K562 (cell line): Measurements from ENCODE around the gene HSPA4L. TPM values are rescaled to one million over a fixed set of nuclear protein-coding genes. Genes with fewer than 3 reads are reported as not detected.
A peak's percentile ranks its signal among the peaks of the same experiment; 100 is the strongest.

Source experiments
- CBX2 ChIP-seq: fragments of 200-600 bp; sonication (generic); IDR thresholded peaks from one replicate; pipeline ENCODE4 v1.6.1; 2012; ENCODE audit warnings: mild to moderate bottlenecking, low read length, inconsistent platforms; ENCODE audit not compliant: insufficient read depth, poor library complexity, severe bottlenecking
- CEBPG ChIP-seq, 3 experiments: fragments of 200-800 bp in 1 of 3; sonication (Bioruptor generic) in 1 of 3; sonication (generic) in 1 of 3; formaldehyde crosslinking in 1 of 3; IDR thresholded peaks in 2 of 3; conservative IDR thresholded peaks in 1 of 3; 2 replicates each; pipeline versions ENCODE4 v1.6.1 to v1.8.0; 2016 to 2022; ENCODE audit warnings: missing compliant biosample characterization in 2 of 3, missing genetic modification characterization in 2 of 3, mild to moderate bottlenecking in 1 of 3, missing genetic modification reagents in 1 of 3
- CHD2 ChIP-seq: IDR thresholded peaks from 2 replicates; pipeline ENCODE4 v1.6.1; 2011; ENCODE audit warnings: low read depth, low read length
- FOXO4 ChIP-seq: fragments of 450-650 bp; formaldehyde crosslinking; IDR thresholded peaks from 2 replicates; pipeline ENCODE4 v1.4.0; 2020; ENCODE audit warnings: mild to moderate bottlenecking, moderate library complexity
- MBD2 ChIP-seq: sonication (generic); IDR thresholded peaks from 2 replicates; pipeline ENCODE4 v1.6.1; 2016; ENCODE audit warnings: low read depth, borderline replicate concordance
- NBN ChIP-seq: fragments of 450-650 bp; IDR thresholded peaks from 2 replicates; pipeline ENCODE4 v1.6.1; 2016; ENCODE audit warnings: low read depth, mild to moderate bottlenecking
- PCBP1 ChIP-seq: fragments of 200-400 bp; formaldehyde crosslinking; IDR thresholded peaks from 2 replicates; pipeline ENCODE4 v1.6.1; 2018; ENCODE audit warnings: mild to moderate bottlenecking, low read depth, low read length; ENCODE audit not compliant: poor library complexity, severe bottlenecking
- PHB2 ChIP-seq: fragments of 450-650 bp; IDR thresholded peaks from 2 replicates; pipeline ENCODE4 v1.6.1; 2017; ENCODE audit warnings: low read depth
- SFPQ ChIP-seq: fragments of 200-400 bp; formaldehyde crosslinking; IDR thresholded peaks from 2 replicates; pipeline ENCODE4 v1.6.1; 2017; ENCODE audit warnings: mild to moderate bottlenecking, low read depth, low read length, moderate library complexity
- TCF7 ChIP-seq: sonication (generic); IDR thresholded peaks from 2 replicates; pipeline ENCODE4 v1.6.1; 2016; ENCODE audit warnings: antibody characterized with exemption, borderline replicate concordance
- YBX1 ChIP-seq: fragments of 450-650 bp; IDR thresholded peaks from 2 replicates; pipeline ENCODE4 v1.7.1; 2016; ENCODE audit warnings: mild to moderate bottlenecking
- ZBTB26 ChIP-seq: fragments of 450-650 bp; formaldehyde crosslinking; IDR thresholded peaks from 2 replicates; pipeline ENCODE4 v1.4.0; 2022; ENCODE audit warnings: missing genetic modification characterization
- ZEB2 ChIP-seq: fragments of 450-650 bp; IDR thresholded peaks from 2 replicates; pipeline ENCODE4 v1.6.1; 2016
- ZNF121 ChIP-seq: sonication (generic); formaldehyde crosslinking; conservative IDR thresholded peaks from 2 replicates; pipeline ENCODE4 v1.8.0; 2022; ENCODE audit warnings: missing genetic modification reagents
- ZNF518B ChIP-seq: fragments of 250-450 bp; sonication (Bioruptor Pico); IDR thresholded peaks from 2 replicates; pipeline ENCODE4 v1.5.0; 2021; ENCODE audit warnings: mild to moderate bottlenecking, moderate library complexity
- ZNF589 ChIP-seq: fragments of 200-800 bp; sonication (Bioruptor generic); IDR thresholded peaks from 2 replicates; pipeline ENCODE4 v1.6.1; 2016; ENCODE audit warnings: low read depth, missing genetic modification characterization, missing compliant biosample characterization
- ZNF644 ChIP-seq: fragments of 200-800 bp; sonication (Bioruptor generic); IDR thresholded peaks from 2 replicates; pipeline ENCODE4 v1.6.1; 2016; ENCODE audit warnings: low read depth, missing genetic modification characterization, missing compliant biosample characterization
- polyA plus RNA-seq, 8 experiments: library from polyadenylated mRNA; depleted of rRNA in 4 of 8; stranded (reverse) in 5 of 8; unstranded in 3 of 8; fragments of >200 nt; fragmentation: Nextera tagmentation in 2 of 8; fragmentation: Illumina TruSeq in 1 of 8; extraction: Ambion mirVana in 2 of 8; extraction: Trizol in 1 of 8; gene quantifications; 2 replicates each; pipeline versions ENCODE4 v1.2.1 to v1.2.3, GENCODE V29; 2011 to 2014; ENCODE audit warnings: inconsistent platforms in 1 of 8, missing spikeins in 1 of 8
- total RNA-seq, 7 experiments: library from RNA; depleted of rRNA in 6 of 7; stranded (reverse); fragments of >200 nt in 6 of 7; fragmentation: Illumina TruSeq in 2 of 7; extraction: Trizol in 2 of 7; gene quantifications; 2 replicates each; pipeline versions ENCODE4 v1.2.1 to v1.2.3, GENCODE V29; 2011 to 2021; ENCODE audit warnings: low replicate concordance in 1 of 7

HSPA4L gene
- total and polyA plus RNA-seq, 9 of the 15 experiments (the other 6 are each of a cell fraction or from before 2014, with no cell fraction given) = 12.3 to 37.0 (median 21.7) TPM

- TF ChIP-seq ZNF518B (CRISPR knock-in tag) (no peak), CHD2 (peak; percentile 60; the same call in 1 of the 2 replicates), PHB2 (no peak), ZNF644 (peak; percentile 69; the same call in 1 of the 2 replicates), ZEB2 (no peak), YBX1 (no peak), CEBPG (CRISPR knock-in tag; IDR thresholded peaks at IDR 0.05) (peak; percentile 74; the same call in 1 of the 2 replicates), CEBPG (tag; conservative IDR thresholded peaks at IDR 0.05 in 1 of 2, IDR thresholded peaks at IDR 0.05 in 1 of 2) (peak; percentile 27 to 62; a peak in 2 of 4 replicates), MBD2 (peak; percentile 42; the same call in 1 of the 2 replicates), NBN (peak; percentile 61; the same call in 1 of the 2 replicates), ZBTB26 (CRISPR knock-in tag) (no peak), ZNF589 (CRISPR knock-in tag) (0 out of 2 replicates have a peak, but pooled peaks have one; percentile 8), PCBP1 (no peak), CBX2 (no peak), TCF7 (no peak; the same call in 1 of the 2 replicates), FOXO4 (CRISPR knock-in tag) (no peak), SFPQ (no peak), ZNF121 (no peak)
Observed at GRCh38 chr4:127880763-127881562, 98.8 kb downstream of the HSPA4L start, which contains the start of gene PLK4 (continued).
